Endothelial cell of umbilical vein (primary cell): Measurements from ENCODE around the gene C1QTNF8. TPM values are rescaled to one million over a fixed set of nuclear protein-coding genes. Genes with fewer than 3 reads are reported as not detected.

Source experiments
- BruUV-seq: library from RNA; stranded (reverse); fragments of 400-500 nt; replicated peaks from 2 replicates; lab custom pipeline; 2021; lab: Mats Ljungman, UMichigan
- CTCF ChIA-PET: fragments of 300-600, 350-600 bp; sonication (Branson Sonifier 250); formaldehyde crosslinking; loops from one replicate; lab custom pipeline; 2021; ENCODE audit warnings: antibody characterized with exemption, inconsistent platforms; lab: Charles Lee
- POLR2A ChIA-PET: fragments of 300-600, 350-600 bp; sonication (Branson Sonifier 250); formaldehyde crosslinking; loops from one replicate; lab custom pipeline; 2021; ENCODE audit warnings: antibody characterized with exemption, inconsistent platforms; lab: Charles Lee
- DNase-seq: peaks from one replicate; pipeline ENCODE4 v3.0.0-alpha.2; 2011; ENCODE audit warnings: low read depth, low spot score
- FAIRE-seq: peaks from 2 replicates; lab custom pipeline; 2011; peaks lifted over from hg19 to GRCh38; lab: Jason Lieb, UNC
- H2AFZ ChIP-seq: 2 replicates; pipeline ENCODE4 v1.6.0; 2012; ENCODE audit warnings: low read depth, low read length, control low read depth, inconsistent platforms
- H3K27ac ChIP-seq: 2 replicates; pipeline ENCODE4 v1.5.1; 2011; ENCODE audit warnings: low read depth, mild to moderate bottlenecking, control low read depth, low read length, moderate library complexity; ENCODE audit not compliant: insufficient read depth
- H3K27me3 ChIP-seq, 2 experiments: 2 replicates each; pipeline versions ENCODE4 v1.6.0 to v1.6.1; 2011; ENCODE audit warnings: low read length in 2 of 2, mixed read lengths in 1 of 2; ENCODE audit not compliant: control insufficient read depth in 2 of 2, insufficient read depth in 2 of 2
- H3K36me3 ChIP-seq, 2 experiments: 2 replicates in 1 of 2; 3 replicates in 1 of 2; pipeline ENCODE4 v1.5.1; 2011; ENCODE audit warnings: low read length in 2 of 2, mild to moderate bottlenecking in 1 of 2, moderate library complexity in 1 of 2; ENCODE audit not compliant: control insufficient read depth in 2 of 2, insufficient read depth in 2 of 2; ENCODE audit errors: extremely low read depth in 1 of 2
- H3K4me1 ChIP-seq: 3 replicates; pipeline ENCODE4 v1.5.1; 2011; ENCODE audit warnings: mild to moderate bottlenecking, low read length; ENCODE audit not compliant: control insufficient read depth, insufficient read depth; ENCODE audit errors: extremely low read depth
- H3K4me2 ChIP-seq: 2 replicates; pipeline ENCODE4 v1.6.1; 2011; ENCODE audit warnings: low read length, control low read depth, mixed read lengths; ENCODE audit not compliant: insufficient read depth
- H3K4me3 ChIP-seq, 3 experiments: fragments of 200-600 bp in 1 of 3; sonication (generic), shearing (Covaris generic) in 1 of 3; replicated peaks in 1 of 3; 2 replicates each; pipeline ENCODE4 v1.5.1; 2011 to 2016; ENCODE audit warnings: control low read depth in 3 of 3, low read length in 3 of 3, mild to moderate bottlenecking in 2 of 3, inconsistent platforms in 1 of 3, low read depth in 1 of 3, moderate library complexity in 1 of 3; ENCODE audit not compliant: insufficient read depth in 1 of 3
- H3K79me2 ChIP-seq: 2 replicates; pipeline ENCODE4 v1.6.0; 2012; ENCODE audit warnings: low read length, inconsistent platforms; ENCODE audit not compliant: control insufficient read depth, insufficient read depth
- H3K9ac ChIP-seq: replicated peaks from 2 replicates; pipeline ENCODE3; 2011; ENCODE audit warnings: low read length, control low read depth; ENCODE audit not compliant: insufficient read depth; ENCODE audit errors: extremely low read depth
- H3K9me1 ChIP-seq: replicated peaks from 3 replicates; pipeline ENCODE4 v1.6.0; 2011; ENCODE audit warnings: mild to moderate bottlenecking, low read length; ENCODE audit not compliant: control insufficient read depth, insufficient read depth; ENCODE audit errors: extremely low read depth
- H3K9me3 ChIP-seq: replicated peaks from 2 replicates; pipeline ENCODE4 v1.5.1; 2012; ENCODE audit warnings: low read length, inconsistent platforms; ENCODE audit not compliant: control insufficient read depth, insufficient read depth
- H4K20me1 ChIP-seq: replicated peaks from 2 replicates; pipeline ENCODE3; 2011; ENCODE audit warnings: mild to moderate bottlenecking, low read length; ENCODE audit not compliant: control insufficient read depth, insufficient read depth; ENCODE audit errors: extremely low read depth
- CTCF ChIP-seq, 2 donors: IDR thresholded peaks; 1 replicate in 1 of 2; 2 replicates in 1 of 2; pipeline ENCODE4 v1.5.1; 2011; ENCODE audit warnings: low read length in 2 of 2, mild to moderate bottlenecking in 2 of 2, moderate library complexity in 2 of 2, control low read depth in 1 of 2, inconsistent platforms in 1 of 2, low read depth in 1 of 2; ENCODE audit not compliant: insufficient read depth in 1 of 2; ENCODE audit errors: extremely low read depth in 1 of 2
- EZH2 ChIP-seq: IDR thresholded peaks from 2 replicates; pipeline ENCODE4 v1.6.1; 2012; ENCODE audit warnings: borderline replicate concordance, low read depth, mild to moderate bottlenecking, moderate library complexity, low read length, inconsistent platforms; ENCODE audit not compliant: severe bottlenecking
- FOS ChIP-seq: IDR thresholded peaks from 2 replicates; pipeline ENCODE4 v1.6.1; 2011; ENCODE audit warnings: mild to moderate bottlenecking, low read length, moderate library complexity, borderline replicate concordance; ENCODE audit not compliant: insufficient read depth
- GATA2 ChIP-seq: IDR thresholded peaks from 2 replicates; pipeline ENCODE4 v1.7.0; 2011; ENCODE audit warnings: low read depth, mild to moderate bottlenecking, moderate library complexity, mixed read lengths, low read length; ENCODE audit not compliant: insufficient read length, insufficient read depth
- JUN ChIP-seq: IDR thresholded peaks from 2 replicates; pipeline ENCODE4 v1.6.1; 2011; ENCODE audit warnings: borderline replicate concordance, low read depth; ENCODE audit not compliant: insufficient read length, insufficient read depth
- MYC ChIP-seq: IDR thresholded peaks from one replicate; pipeline ENCODE4 v1.6.1; 2011; ENCODE audit warnings: mild to moderate bottlenecking, low read depth, low read length
- POLR2A ChIP-seq: IDR thresholded peaks from 2 replicates; pipeline ENCODE4 v1.6.1; 2012; ENCODE audit warnings: low read depth, mild to moderate bottlenecking, control low read depth, low read length
- POLR2AphosphoS5 ChIP-seq: IDR thresholded peaks from 2 replicates; pipeline ENCODE4 v1.6.1; 2012; ENCODE audit warnings: low read depth, mild to moderate bottlenecking, control low read depth, low read length, moderate library complexity; ENCODE audit not compliant: insufficient read depth
- dilution Hi-C: fragments of 300-500 bp; cut with MboI; formaldehyde crosslinking; loops from one replicate; pipeline ENCODE4 v1.15.0; 2019; ENCODE audit warnings: low sequenced_read_pairs; ENCODE audit not compliant: extremely low pct_ligation_motif_present
- intact Hi-C: fragments of 100-400 bp; cut with micrococcal nuclease; formaldehyde crosslinking; loops from one replicate; pipeline ENCODE4 v1.10.0; 2022
- polyA plus RNA-seq, 4 experiments: library from polyadenylated mRNA; depleted of rRNA in 3 of 4; stranded (reverse) in 3 of 4; unstranded in 1 of 4; fragments of >200 nt; gene quantifications; 2 replicates each; pipeline versions ENCODE4 v1.2.1 to v1.2.3, GENCODE V29; 2011 to 2012; ENCODE audit warnings: missing spikeins in 1 of 4
- total RNA-seq: library from RNA; stranded (reverse); gene quantifications from 2 replicates; pipeline ENCODE4 v1.2.3, GENCODE V29; 2021
- TF ChIP-seq, protein P1 (sequence below): IDR thresholded peaks from 2 replicates; pipeline ENCODE4 v1.6.1; 2011; ENCODE audit not compliant: insufficient read depth, insufficient read length

C1QTNF8 gene
- total and polyA plus RNA-seq, 2 donors (not counting 3 experiments of a cell fraction or from before 2014, with no cell fraction given): not detected

GRCh38 chr16:1141191-1141590 is 45.1 kb upstream of the C1QTNF8 start:
- Histone ChIP-seq H3K27ac (no peak overlapping the region), H3K4me1 (no peaks in the 10 kb centered on the region), H3K9me1 (no peaks in the 10 kb centered on the region), H2AFZ (no peak overlapping the region), H3K9me3 (no peaks in the 10 kb centered on the region), H3K36me3 (no peaks in the 10 kb centered on the region), H4K20me1 (no peaks in the 10 kb centered on the region), H3K9ac (no peak overlapping the region), H3K4me3 (no peak overlapping the region), H3K27me3 (no peaks in the 10 kb centered on the region), H3K4me2 (no peak overlapping the region), H3K79me2 (no peaks in the 10 kb centered on the region)
- intact Hi-C loops: no loop called here
- ChIA-PET CTCF (no interaction called here), POLR2A (no interaction called here)
- dilution Hi-C loops: no loop called here
- TF ChIP-seq EZH2: no peak
- FAIRE-seq (no peak), DNase-seq (no peak)
- no TSS peak for BruUV-seq

- POLR2A ChIA-PET: no interaction called here
- no peaks in the 10 kb centered on the region for H3K4me1 ChIP-seq
- no peak overlapping the region for H3K4me3 ChIP-seq
- H3K79me2 ChIP-seq: no peaks in the 10 kb centered on the region
- no peak overlapping the region for H3K27ac ChIP-seq
- dilution Hi-C loops: no loop called here
- TF ChIP-seq POLR2AphosphoS5 (no peak), CTCF (IDR thresholded peaks at IDR 0.05; ENCODE audit: extremely low read depth in 1 of 2, insufficient read depth in 1 of 2, low read depth in 1 of 2, low read length in 2 of 2) (no peak), GATA2 (no peak), FOS (no peak), POLR2A (no peak), MYC (no peak), JUN (no peak), EZH2 (no peak)
- TF ChIP-seq, protein P1, sequence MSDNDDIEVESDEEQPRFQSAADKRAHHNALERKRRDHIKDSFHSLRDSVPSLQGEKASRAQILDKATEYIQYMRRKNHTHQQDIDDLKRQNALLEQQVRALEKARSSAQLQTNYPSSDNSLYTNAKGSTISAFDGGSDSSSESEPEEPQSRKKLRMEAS: no peak
- DNase-seq (no peak), FAIRE-seq (no peak)
- no peaks in the 10 kb centered on the region for H4K20me1 ChIP-seq
- no peak overlapping the region for H3K9ac ChIP-seq
- CTCF ChIA-PET: no interaction called here
- no peaks in the 10 kb centered on the region for H3K27me3 ChIP-seq
- no peaks in the 10 kb centered on the region for H3K9me1 ChIP-seq
- no peaks in the 10 kb centered on the region for H3K36me3 ChIP-seq
- no peak overlapping the region for H2AFZ ChIP-seq
- H3K9me3 ChIP-seq: no peaks in the 10 kb centered on the region
- BruUV-seq: no TSS peak
- H3K4me2 ChIP-seq: no peak overlapping the region
- intact Hi-C loops: no loop called here
Observed at GRCh38 chr16:1140582-1141162, 44.6 kb upstream of the C1QTNF8 start.
